Mesendoderm (in vitro differentiated cells): ENCODE measurements around the gene PLXNB1.
A peak's percentile ranks its signal among the peaks of the same experiment; 100 is the strongest.

Experiments
- DNase-seq: peaks from one replicate; pipeline ENCODE4 v3.0.0; 2013
- H2AK5ac ChIP-seq: 2 replicates; pipeline ENCODE4 v1.6.1; 2013; ENCODE audit warnings: low read length, inconsistent platforms
- H2BK120ac ChIP-seq: 2 replicates; pipeline ENCODE4 v1.6.1; 2013; ENCODE audit warnings: low read depth, mild to moderate bottlenecking, low read length, moderate library complexity, mixed read lengths
- H2BK15ac ChIP-seq: replicated peaks from 2 replicates; pipeline ENCODE4 v1.6.1; 2013; ENCODE audit warnings: low read depth, mild to moderate bottlenecking, moderate library complexity
- H2BK5ac ChIP-seq: 2 replicates; pipeline ENCODE4 v1.6.1; 2013; ENCODE audit warnings: low read length, inconsistent platforms
- H3K18ac ChIP-seq: 2 replicates; pipeline ENCODE4 v1.6.1; 2013; ENCODE audit warnings: mild to moderate bottlenecking, low read length, mixed read lengths
- H3K23ac ChIP-seq: one replicate; pipeline ENCODE4 v1.6.1; 2013; ENCODE audit warnings: low read length
- H3K27ac ChIP-seq: 2 replicates; pipeline ENCODE4 v1.5.1; 2013; ENCODE audit warnings: low read depth, mild to moderate bottlenecking, inconsistent platforms, low read length, moderate library complexity
- H3K27me3 ChIP-seq: 2 replicates; pipeline ENCODE4 v1.6.1; 2013; ENCODE audit warnings: low read length, control low read depth, mild to moderate bottlenecking, inconsistent platforms; ENCODE audit not compliant: insufficient read depth, poor library complexity
- H3K36me3 ChIP-seq: 2 replicates; pipeline ENCODE4 v1.6.1; 2013; ENCODE audit warnings: low read length, inconsistent platforms; ENCODE audit not compliant: control insufficient read depth, insufficient read depth
- H3K4ac ChIP-seq: one replicate; pipeline ENCODE4 v1.6.1; 2013; ENCODE audit warnings: low read depth, mild to moderate bottlenecking, low read length, moderate library complexity
- H3K4me1 ChIP-seq: 2 replicates; pipeline ENCODE4 v1.6.1; 2013; ENCODE audit warnings: low read depth, low read length, inconsistent platforms; ENCODE audit not compliant: control insufficient read depth
- H3K4me2 ChIP-seq: 2 replicates; pipeline ENCODE4 v1.6.1; 2013; ENCODE audit warnings: low read length
- H3K4me3 ChIP-seq: 2 replicates; pipeline ENCODE4 v1.5.1; 2013; ENCODE audit warnings: mild to moderate bottlenecking, low read length
- H3K56ac ChIP-seq: one replicate; pipeline ENCODE4 v1.6.1; 2013; ENCODE audit warnings: low read length
- H3K79me1 ChIP-seq: 2 replicates; pipeline ENCODE4 v1.6.1; 2013; ENCODE audit warnings: low read length, inconsistent platforms
- H3K79me2 ChIP-seq: 2 replicates; pipeline ENCODE4 v1.6.1; 2013; ENCODE audit warnings: mild to moderate bottlenecking, low read length; ENCODE audit not compliant: control insufficient read depth, insufficient read depth
- H3K9ac ChIP-seq: 2 replicates; pipeline ENCODE4 v1.6.1; 2013; ENCODE audit warnings: low read length, inconsistent platforms
- H4K5ac ChIP-seq: one replicate; pipeline ENCODE4 v1.6.1; 2013; ENCODE audit warnings: low read length
- H4K8ac ChIP-seq: one replicate; pipeline ENCODE4 v1.6.1; 2013; ENCODE audit warnings: low read depth, mild to moderate bottlenecking, control low read depth, low read length, moderate library complexity
- WGBS: extraction: QIAGEN DNeasy Blood & Tissue Kit; methylation state at CpG from one replicate; pipeline ENCODE4 v1.1.7; 2013; ENCODE audit warnings: low lambda C conversion rate, missing lambda C conversion rate; ENCODE audit not compliant: insufficient coverage; ENCODE audit errors: extremely low coverage; 5-methylcytosine and 5-hydroxymethylcytosine counted together

The PLXNB1 gene

DNA sequence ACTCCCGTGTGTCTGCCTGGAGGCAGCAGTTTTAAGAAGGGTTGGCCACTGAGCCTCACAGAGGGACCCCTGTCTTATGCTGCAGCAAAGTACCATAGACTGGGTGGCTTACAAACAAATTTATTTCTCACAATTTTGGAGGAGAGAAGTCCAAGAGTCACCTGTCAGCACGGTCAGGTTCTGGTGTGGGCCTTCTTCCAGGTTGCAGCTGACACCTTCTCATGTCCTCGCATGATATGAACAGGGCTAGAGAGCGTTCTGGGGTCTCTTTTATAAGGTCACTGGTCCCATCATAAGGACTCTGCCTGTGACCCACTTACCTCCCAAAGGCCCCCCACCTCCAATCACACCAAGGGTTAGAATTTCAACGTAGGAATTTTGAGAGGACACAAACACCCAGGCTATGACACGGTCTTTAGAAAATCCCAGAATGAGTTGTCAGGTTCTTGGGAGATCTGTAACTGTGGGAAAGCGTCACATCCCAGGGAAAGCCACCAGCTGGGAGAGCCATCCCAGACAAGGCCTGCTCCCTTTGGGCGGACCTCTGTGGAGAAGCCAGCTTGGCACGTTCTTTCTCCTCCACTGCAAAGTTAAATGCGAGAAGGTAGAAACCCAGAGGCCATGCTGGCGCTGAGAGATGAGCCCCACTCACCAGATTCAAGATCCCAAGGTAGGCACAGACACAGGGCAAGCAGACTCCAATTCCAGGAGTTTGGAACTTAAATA, 58.1 kb downstream of the PLXNB1 start, which contains the start of gene FBXW12:
Gene FBXW12 (plus strand): TSS at position 569 of the 726 bp plus-strand sequence. CDS start 549 bp downstream, outside the sequence.
- Histone ChIP-seq H2BK15ac (no peak within 1 kb of the TSS), H3K9ac (no peak within 1 kb of the TSS), H3K4me1 (no peaks in the 10 kb centered on the region), H3K79me2 (no peaks in the 10 kb centered on the region), H3K79me1 (no peaks in the 10 kb centered on the region), H3K27me3 (no peaks in the 10 kb centered on the region), H3K4me3 (no peak within 1 kb of the TSS), H3K4ac (no peak within 1 kb of the TSS), H3K23ac (no peak within 1 kb of the TSS), H4K8ac (no peak within 1 kb of the TSS), H3K56ac (no peak within 1 kb of the TSS), H3K36me3 (no peaks in the 10 kb centered on the region), H3K27ac (no peak within 1 kb of the TSS), H2AK5ac (no peak within 1 kb of the TSS), H3K4me2 (no peak within 1 kb of the TSS), H2BK120ac (no peak within 1 kb of the TSS), H2BK5ac (no peak within 1 kb of the TSS), H3K18ac (no peak within 1 kb of the TSS), H4K5ac (no peak within 1 kb of the TSS)
- no CpG with 5 or more reads among the region's 11 CpGs for WGBS
- no peak for DNase-seq

DNA sequence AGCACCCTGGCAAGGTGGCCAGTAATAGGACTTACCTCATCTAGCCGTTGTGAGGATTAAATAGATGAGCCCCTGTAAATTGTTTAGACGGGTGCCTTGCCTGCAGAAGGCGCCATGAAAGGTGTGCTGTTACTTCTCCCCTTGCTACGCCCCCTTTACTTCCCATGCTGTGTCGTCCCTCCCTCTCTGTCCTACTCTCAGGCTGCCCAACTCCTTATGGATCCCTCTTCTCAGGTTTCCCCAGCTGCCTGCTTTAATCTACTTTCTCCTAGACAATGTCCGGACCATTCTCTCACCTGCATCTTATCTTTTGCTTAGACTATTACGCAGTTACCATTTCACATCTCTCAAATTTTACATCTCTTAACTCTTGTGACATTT, 59.6 kb downstream of the PLXNB1 start:
- Histone ChIP-seq H3K4ac (no peak overlapping the region), H4K8ac (no peak overlapping the region), H2BK15ac (no peak overlapping the region), H3K18ac (no peak overlapping the region), H3K4me1 (no peaks in the 10 kb centered on the region), H3K23ac (no peak overlapping the region), H3K79me2 (no peaks in the 10 kb centered on the region), H3K36me3 (no peaks in the 10 kb centered on the region), H3K27ac (no peak overlapping the region), H3K4me3 (no peak overlapping the region), H3K79me1 (no peaks in the 10 kb centered on the region), H3K56ac (no peak overlapping the region), H3K4me2 (no peak overlapping the region), H4K5ac (no peak overlapping the region), H2BK5ac (no peak overlapping the region), H2BK120ac (no peak overlapping the region), H3K9ac (no peak overlapping the region), H2AK5ac (no peak overlapping the region), H3K27me3 (no peaks in the 10 kb centered on the region)
- no CpG with 5 or more reads among the region's 7 CpGs for WGBS
- DNase-seq: no peak

- Histone ChIP-seq H2BK5ac (no peak overlapping the region), H3K4me3 (no peak overlapping the region), H3K79me1 (no peaks in the 10 kb centered on the region), H3K27ac (no peak overlapping the region), H3K56ac (no peak overlapping the region), H3K4ac (no peak overlapping the region), H3K4me1 (no peaks in the 10 kb centered on the region), H3K4me2 (no peak overlapping the region), H3K23ac (no peak overlapping the region), H4K8ac (no peak overlapping the region), H2BK15ac (no peak overlapping the region), H3K9ac (no peak overlapping the region), H3K36me3 (no peaks in the 10 kb centered on the region), H3K79me2 (no peaks in the 10 kb centered on the region), H2BK120ac (no peak overlapping the region), H2AK5ac (no peak overlapping the region), H3K18ac (no peak overlapping the region), H3K27me3 (no peaks in the 10 kb centered on the region), H4K5ac (no peak overlapping the region)
- no peak for DNase-seq
- WGBS: no CpG with 5 or more reads among the region's 7 CpGs
Observed at GRCh38 chr3:48369693-48370332, 60.1 kb downstream of the PLXNB1 start.

- Histone ChIP-seq H3K9ac (no peak overlapping the region), H3K36me3 (no peaks in the 10 kb centered on the region), H3K79me2 (no peaks in the 10 kb centered on the region), H3K23ac (no peak overlapping the region), H3K18ac (no peak overlapping the region), H2BK15ac (no peak overlapping the region), H3K56ac (no peak overlapping the region), H3K27ac (no peak overlapping the region), H2BK120ac (no peak overlapping the region), H4K8ac (no peak overlapping the region), H4K5ac (no peak overlapping the region), H3K27me3 (no peaks in the 10 kb centered on the region), H3K4ac (no peak overlapping the region), H2BK5ac (no peak overlapping the region), H3K4me1 (no peaks in the 10 kb centered on the region), H3K4me2 (no peak overlapping the region), H3K4me3 (no peak overlapping the region), H2AK5ac (no peak overlapping the region), H3K79me1 (no peaks in the 10 kb centered on the region)
- peak; percentile 43 for DNase-seq
Observed at GRCh38 chr3:48367201-48367600, 62.7 kb downstream of the PLXNB1 start.

DNA sequence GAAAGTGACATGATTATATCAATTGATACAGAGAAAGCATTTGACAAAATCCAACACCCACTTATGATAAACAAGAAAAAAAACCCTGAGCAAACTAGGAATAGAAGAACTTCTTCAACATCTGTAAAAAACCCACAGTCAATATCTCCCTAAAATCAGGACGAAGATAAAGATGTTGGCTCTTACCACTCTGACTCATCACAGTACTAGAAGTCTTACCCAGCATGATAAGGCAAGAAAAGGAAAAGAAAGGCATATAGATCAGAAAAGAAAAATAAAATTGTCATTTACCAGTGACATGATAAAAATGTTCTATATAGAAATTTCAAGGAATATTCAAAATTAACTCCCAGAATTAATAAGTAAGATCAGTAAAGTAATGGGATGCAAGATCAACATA, 65.0 kb downstream of the PLXNB1 start:
- Histone ChIP-seq H3K23ac (no peak overlapping the region), H2AK5ac (no peak overlapping the region), H2BK5ac (no peak overlapping the region), H3K4me2 (no peak overlapping the region), H3K4ac (no peak overlapping the region), H3K18ac (no peak overlapping the region), H3K79me2 (no peaks in the 10 kb centered on the region), H3K27ac (no peak overlapping the region), H3K79me1 (no peaks in the 10 kb centered on the region), H3K9ac (no peak overlapping the region), H2BK15ac (no peak overlapping the region), H3K4me1 (no peaks in the 10 kb centered on the region), H3K36me3 (no peaks in the 10 kb centered on the region), H4K8ac (no peak overlapping the region), H2BK120ac (no peak overlapping the region), H3K27me3 (no peaks in the 10 kb centered on the region), H4K5ac (no peak overlapping the region), H3K4me3 (no peak overlapping the region), H3K56ac (no peak overlapping the region)
- DNase-seq: no peak
- WGBS: no CpG with 5 or more reads among the region's 1 CpG

DNA sequence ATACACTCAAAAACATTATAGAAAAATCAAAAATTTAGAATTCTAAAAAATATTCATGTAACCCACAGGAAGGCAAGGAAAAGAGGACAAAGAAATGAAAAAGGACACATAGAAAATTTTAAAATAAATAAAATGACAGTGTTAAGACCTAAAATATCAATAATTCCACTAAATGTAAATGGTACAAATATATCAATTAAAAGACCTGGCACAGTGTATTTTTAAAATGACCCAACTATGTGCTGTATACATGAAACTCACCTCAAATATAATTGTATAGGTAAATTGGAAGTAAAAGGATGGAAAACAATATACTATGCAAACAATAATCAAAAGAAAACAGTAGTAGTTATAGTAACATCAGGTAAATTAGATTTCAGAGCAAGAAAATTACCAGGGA, 68.0 kb downstream of the PLXNB1 start:
- no peak overlapping the region for H2BK120ac ChIP-seq
- no peak overlapping the region for H3K9ac ChIP-seq
- no peak overlapping the region for H2BK5ac ChIP-seq
- H4K5ac ChIP-seq: no peak overlapping the region
- H3K79me2 ChIP-seq: no peaks in the 10 kb centered on the region
- H3K18ac ChIP-seq: no peak overlapping the region
- no peak overlapping the region for H4K8ac ChIP-seq
- H2AK5ac ChIP-seq: no peak overlapping the region
- no peak overlapping the region for H3K56ac ChIP-seq
- H3K27me3 ChIP-seq: no peaks in the 10 kb centered on the region
- H3K4ac ChIP-seq: no peak overlapping the region
- H3K4me3 ChIP-seq: no peak overlapping the region
- H3K23ac ChIP-seq: no peak overlapping the region
- no peak overlapping the region for H3K27ac ChIP-seq
- no peak overlapping the region for H3K4me2 ChIP-seq
- H3K79me1 ChIP-seq: no peaks in the 10 kb centered on the region
- H3K4me1 ChIP-seq: no peaks in the 10 kb centered on the region
- no peak for DNase-seq
- no peaks in the 10 kb centered on the region for H3K36me3 ChIP-seq
- no peak overlapping the region for H2BK15ac ChIP-seq
